ENCODE data around the gene ST6GALNAC6.

- TF ChIP-seq, protein P1, sequence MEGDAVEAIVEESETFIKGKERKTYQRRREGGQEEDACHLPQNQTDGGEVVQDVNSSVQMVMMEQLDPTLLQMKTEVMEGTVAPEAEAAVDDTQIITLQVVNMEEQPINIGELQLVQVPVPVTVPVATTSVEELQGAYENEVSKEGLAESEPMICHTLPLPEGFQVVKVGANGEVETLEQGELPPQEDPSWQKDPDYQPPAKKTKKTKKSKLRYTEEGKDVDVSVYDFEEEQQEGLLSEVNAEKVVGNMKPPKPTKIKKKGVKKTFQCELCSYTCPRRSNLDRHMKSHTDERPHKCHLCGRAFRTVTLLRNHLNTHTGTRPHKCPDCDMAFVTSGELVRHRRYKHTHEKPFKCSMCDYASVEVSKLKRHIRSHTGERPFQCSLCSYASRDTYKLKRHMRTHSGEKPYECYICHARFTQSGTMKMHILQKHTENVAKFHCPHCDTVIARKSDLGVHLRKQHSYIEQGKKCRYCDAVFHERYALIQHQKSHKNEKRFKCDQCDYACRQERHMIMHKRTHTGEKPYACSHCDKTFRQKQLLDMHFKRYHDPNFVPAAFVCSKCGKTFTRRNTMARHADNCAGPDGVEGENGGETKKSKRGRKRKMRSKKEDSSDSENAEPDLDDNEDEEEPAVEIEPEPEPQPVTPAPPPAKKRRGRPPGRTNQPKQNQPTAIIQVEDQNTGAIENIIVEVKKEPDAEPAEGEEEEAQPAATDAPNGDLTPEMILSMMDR (conservative IDR thresholded peaks at IDR 0.05; ENCODE audit: low read length) = no peak
- TF ChIP-seq EZH2phosphoT487 (IDR thresholded peaks at IDR 0.05; ENCODE audit: borderline replicate concordance) = no peak
Measured at GRCh38 chr9:127915325-127915752, 15.9 kb upstream of the ST6GALNAC6 start.

Measured in Loucy (cell line).